Measurements from ENCODE around the gene UBE2I. TPM values are rescaled to one million over a fixed set of nuclear protein-coding genes. Genes with fewer than 3 reads are reported as not detected.

UBE2I gene
- total RNA-seq, 1 experiment from 2014 or later = 212 TPM

DNA sequence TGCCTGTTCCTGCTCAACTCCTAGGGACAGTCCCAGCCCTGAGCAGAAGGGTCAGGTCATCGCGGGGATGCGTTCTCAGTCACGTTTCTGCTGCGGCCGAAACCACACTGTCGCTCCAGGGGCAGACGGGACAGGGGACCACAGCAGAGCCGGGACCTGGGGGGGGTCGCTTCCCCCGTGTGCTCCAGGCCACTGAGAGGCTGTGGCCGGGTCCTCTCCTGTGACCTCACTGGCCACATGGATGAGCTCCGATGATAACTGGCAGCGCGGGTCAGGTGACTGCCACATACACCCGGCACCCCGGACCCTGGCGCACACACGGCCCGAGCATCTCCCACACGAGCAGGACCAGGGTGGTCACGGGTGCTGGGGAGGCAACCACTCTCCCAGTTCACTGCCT is 55.1 kb downstream of the UBE2I start:
- peaks cover 42% of the 10 kb centered on the region for H3K79me2 ChIP-seq (ENCODE audit: insufficient read depth, low read length)
- H3K9ac ChIP-seq (ENCODE audit: low read length) = no peak overlapping the region
- intact Hi-C loops (cut with micrococcal nuclease) = loop anchor here (10.0 kb wide), 1 partner anchor 50 kb away; the partner anchor contains the start of gene UNKL
- no peak for ATAC-seq
- BruUV-seq (replicated peaks) = no TSS peak
- H3K27ac ChIP-seq (ENCODE audit: low read depth, low read length) = no peak overlapping the region
- DNase-seq (ENCODE audit: low read depth, low spot score) = no peak
- no peaks in the 10 kb centered on the region for H3K27me3 ChIP-seq (ENCODE audit: insufficient read depth, low read length)
- H3K4me3 ChIP-seq (replicated peaks in 1 of 2; ENCODE audit: low read depth in 1 of 2, low read length in 2 of 2) = no peak overlapping the region
- H3K4me1 ChIP-seq (ENCODE audit: control insufficient read depth in 1 of 2, insufficient read depth in 2 of 2, low read length in 2 of 2) = peaks cover 0 to 7% of the 10 kb centered on the region in 2 experiments; a peak in 1 of 4 replicates
- H3K4me2 ChIP-seq (ENCODE audit: low read length) = no peak overlapping the region
- RAD21 ChIA-PET (ENCODE audit: low non-redundant PET in 1 of 2, low total read pairs in 2 of 2, uncharacterized antibody in 2 of 2, unreplicated experiment in 2 of 2) = no interaction called here
- H3K9me3 ChIP-seq (ENCODE audit: control insufficient read depth in 1 of 2, insufficient read depth in 1 of 2, low read depth in 1 of 2, low read length in 2 of 2) = no peaks in the 10 kb centered on the region
- POLR2A ChIA-PET = no interaction called here
- H4K20me1 ChIP-seq (ENCODE audit: insufficient read depth) = peaks cover 3% of the 10 kb centered on the region; the same call in 1 of the 2 replicates
- TF ChIP-seq JUND (IDR thresholded peaks at IDR 0.05) (no peak), SIN3A (IDR thresholded peaks at IDR 0.05; ENCODE audit: low read depth) (no peak), EZH2phosphoT487 (IDR thresholded peaks at IDR 0.05; ENCODE audit: borderline replicate concordance) (no peak), YY1 (IDR thresholded peaks at IDR 0.05; ENCODE audit: extremely low read depth, insufficient replicate concordance, low read depth, low read length) (no peak), ZNF274 (IDR thresholded peaks at IDR 0.05; ENCODE audit: low read depth, low read length) (no peak), CEBPB (IDR thresholded peaks at IDR 0.05; ENCODE audit: low read depth) (no peak), ZFX (IDR thresholded peaks at IDR 0.05) (no peak), POLR2A (IDR thresholded peaks at IDR 0.05; ENCODE audit: borderline replicate concordance, extremely low read depth, insufficient read depth, insufficient read length) (no peak), CBX3 (IDR thresholded peaks at IDR 0.05; ENCODE audit: low read depth) (no peak), RAD21 (IDR thresholded peaks at IDR 0.05; ENCODE audit: low read depth) (no peak), POLR2AphosphoS5 (IDR thresholded peaks at IDR 0.05; ENCODE audit: low read depth, low read length) (no peak), ELF1 (IDR thresholded peaks at IDR 0.05; ENCODE audit: borderline replicate concordance, low read depth) (no peak), EZH2 (IDR thresholded peaks at IDR 0.05) (no peak), SRF (IDR thresholded peaks at IDR 0.05; ENCODE audit: low read depth) (no peak), SP1 (IDR thresholded peaks at IDR 0.05; ENCODE audit: low read depth) (no peak)
- TF ChIP-seq, protein P1, sequence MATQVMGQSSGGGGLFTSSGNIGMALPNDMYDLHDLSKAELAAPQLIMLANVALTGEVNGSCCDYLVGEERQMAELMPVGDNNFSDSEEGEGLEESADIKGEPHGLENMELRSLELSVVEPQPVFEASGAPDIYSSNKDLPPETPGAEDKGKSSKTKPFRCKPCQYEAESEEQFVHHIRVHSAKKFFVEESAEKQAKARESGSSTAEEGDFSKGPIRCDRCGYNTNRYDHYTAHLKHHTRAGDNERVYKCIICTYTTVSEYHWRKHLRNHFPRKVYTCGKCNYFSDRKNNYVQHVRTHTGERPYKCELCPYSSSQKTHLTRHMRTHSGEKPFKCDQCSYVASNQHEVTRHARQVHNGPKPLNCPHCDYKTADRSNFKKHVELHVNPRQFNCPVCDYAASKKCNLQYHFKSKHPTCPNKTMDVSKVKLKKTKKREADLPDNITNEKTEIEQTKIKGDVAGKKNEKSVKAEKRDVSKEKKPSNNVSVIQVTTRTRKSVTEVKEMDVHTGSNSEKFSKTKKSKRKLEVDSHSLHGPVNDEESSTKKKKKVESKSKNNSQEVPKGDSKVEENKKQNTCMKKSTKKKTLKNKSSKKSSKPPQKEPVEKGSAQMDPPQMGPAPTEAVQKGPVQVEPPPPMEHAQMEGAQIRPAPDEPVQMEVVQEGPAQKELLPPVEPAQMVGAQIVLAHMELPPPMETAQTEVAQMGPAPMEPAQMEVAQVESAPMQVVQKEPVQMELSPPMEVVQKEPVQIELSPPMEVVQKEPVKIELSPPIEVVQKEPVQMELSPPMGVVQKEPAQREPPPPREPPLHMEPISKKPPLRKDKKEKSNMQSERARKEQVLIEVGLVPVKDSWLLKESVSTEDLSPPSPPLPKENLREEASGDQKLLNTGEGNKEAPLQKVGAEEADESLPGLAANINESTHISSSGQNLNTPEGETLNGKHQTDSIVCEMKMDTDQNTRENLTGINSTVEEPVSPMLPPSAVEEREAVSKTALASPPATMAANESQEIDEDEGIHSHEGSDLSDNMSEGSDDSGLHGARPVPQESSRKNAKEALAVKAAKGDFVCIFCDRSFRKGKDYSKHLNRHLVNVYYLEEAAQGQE (IDR thresholded peaks at IDR 0.05; ENCODE audit: low read depth) = no peak
- TF ChIP-seq, protein P2, sequence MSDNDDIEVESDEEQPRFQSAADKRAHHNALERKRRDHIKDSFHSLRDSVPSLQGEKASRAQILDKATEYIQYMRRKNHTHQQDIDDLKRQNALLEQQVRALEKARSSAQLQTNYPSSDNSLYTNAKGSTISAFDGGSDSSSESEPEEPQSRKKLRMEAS (IDR thresholded peaks at IDR 0.05) = no peak
- CTCF ChIA-PET = interaction anchor here (1.2 to 1.6 kb wide), 2 partner anchors 8 to 48 kb away, joined by 3 to 5 read pairs; no protein-coding TSS in a partner anchor
- H3K36me3 ChIP-seq (ENCODE audit: control insufficient read depth in 1 of 2, insufficient read depth in 2 of 2, low read length in 2 of 2) = peaks cover 29 to 42% of the 10 kb centered on the region in 2 experiments
- H2AFZ ChIP-seq (ENCODE audit: low read depth, low read length, poor library complexity, severe bottlenecking) = no peak overlapping the region
- H3K9me2 ChIP-seq (ENCODE audit: insufficient read depth) = no peaks in the 10 kb centered on the region

Measured in HCT116 (cell line).